Retina (tissue), 1 donor: ENCODE data around the gene GALNT17.

Experiments
- DNase-seq: peaks from one replicate; pipeline ENCODE4 v3.0.0-alpha.2; 2016

Gene GALNT17

DNA sequence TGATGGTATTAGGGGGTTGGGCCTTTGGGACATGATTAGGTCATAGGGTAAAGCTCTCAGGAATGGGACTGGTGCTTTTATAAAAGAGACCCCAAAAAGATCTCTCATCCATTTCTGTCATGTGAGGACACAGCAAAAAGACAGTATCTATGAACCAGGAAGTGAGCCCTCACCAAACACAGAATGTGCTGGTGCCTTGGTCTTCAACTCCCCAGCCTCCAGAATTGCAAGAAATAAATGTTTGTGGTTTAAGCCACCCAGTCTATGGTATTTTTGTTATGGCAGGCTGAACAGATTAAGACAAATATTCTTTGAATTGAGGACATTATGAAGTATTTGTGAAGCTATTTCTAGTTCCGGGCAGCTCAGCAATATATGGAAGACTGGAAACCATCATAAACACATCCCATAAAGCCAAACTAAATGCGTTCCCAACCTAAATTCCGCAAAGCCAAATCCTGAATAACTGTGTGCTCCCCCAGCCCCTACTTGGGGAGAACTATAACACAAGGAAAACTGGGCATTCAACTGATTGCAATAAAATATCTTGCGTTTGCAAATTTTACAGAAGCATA is 153.7 kb downstream of the GALNT17 start:
- DNase-seq: no peak

GRCh38 chr7:71286336-71286735 is 154.4 kb downstream of the GALNT17 start:
- no peak for DNase-seq

- DNase-seq: no peak
Measured at GRCh38 chr7:71286924-71287323, 155.0 kb downstream of the GALNT17 start.

DNA sequence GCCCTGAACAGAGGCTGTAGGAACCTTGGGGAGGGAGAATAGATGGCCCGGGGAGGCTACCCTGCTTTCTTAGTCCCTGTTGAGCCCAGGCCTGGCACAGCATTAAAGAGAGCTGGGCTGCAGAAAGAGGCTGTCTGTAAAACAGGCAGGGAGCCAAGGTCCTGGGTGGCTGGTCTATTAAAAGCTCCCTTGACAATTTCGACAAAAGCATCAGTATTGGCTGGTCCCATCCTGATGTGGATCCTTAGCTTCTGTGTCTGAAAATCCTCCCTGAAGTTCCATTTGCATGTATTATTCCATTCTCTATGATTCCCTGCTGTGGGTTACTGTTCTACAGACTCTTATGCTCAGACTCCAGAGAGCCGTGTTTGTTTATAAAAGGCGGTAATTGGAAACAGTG is 158.5 kb downstream of the GALNT17 start:
- DNase-seq: no peak

GRCh38 chr7:71298378-71298777 is 166.4 kb downstream of the GALNT17 start:
- DNase-seq: no peak

- peak; percentile 73 for DNase-seq
Measured at GRCh38 chr7:71300086-71300485, 168.1 kb downstream of the GALNT17 start.

- no peak for DNase-seq
Measured at GRCh38 chr7:71300603-71301002, 168.7 kb downstream of the GALNT17 start.

GRCh38 chr7:71301167-71301566 is 169.2 kb downstream of the GALNT17 start:
- DNase-seq: no peak

DNA sequence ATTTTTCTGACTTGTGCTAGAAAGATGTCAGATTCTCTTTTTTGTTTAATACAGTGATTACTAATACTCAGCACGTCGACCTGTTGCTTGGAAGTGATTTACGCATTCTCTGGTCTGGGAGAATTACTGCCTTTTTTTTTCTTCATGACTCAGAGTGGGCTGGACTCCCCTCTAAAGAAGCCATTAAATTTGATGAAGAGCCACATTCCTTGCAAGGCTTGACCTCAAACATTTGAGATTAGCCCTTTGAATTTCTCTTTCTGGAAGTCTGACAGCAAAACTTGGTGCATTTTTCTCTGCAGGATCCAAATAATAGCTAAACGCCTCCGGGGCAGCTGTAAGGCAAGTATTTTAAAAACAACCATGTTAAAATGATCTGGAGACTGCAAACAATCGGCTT is 171.6 kb downstream of the GALNT17 start:
- no peak for DNase-seq

DNA sequence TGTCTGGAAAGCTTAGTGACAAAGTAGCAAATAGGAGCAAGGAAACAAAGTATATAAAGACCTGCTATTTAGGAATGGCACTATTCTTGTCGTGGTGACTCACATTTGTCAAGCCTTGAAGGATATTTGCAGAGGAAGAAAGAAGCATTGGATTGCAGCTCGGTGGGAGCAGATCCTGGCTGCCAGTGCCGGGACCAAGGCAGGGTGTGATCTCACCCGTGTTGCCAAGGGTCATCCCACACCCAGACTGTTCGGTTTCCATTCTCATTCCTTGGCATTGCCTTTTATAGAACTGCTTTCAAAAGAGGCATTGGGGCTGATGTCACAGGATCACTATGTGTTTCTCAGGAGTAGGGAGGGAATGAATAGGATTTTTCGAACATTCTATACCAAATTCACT is 176.2 kb downstream of the GALNT17 start:
- DNase-seq: no peak

DNA sequence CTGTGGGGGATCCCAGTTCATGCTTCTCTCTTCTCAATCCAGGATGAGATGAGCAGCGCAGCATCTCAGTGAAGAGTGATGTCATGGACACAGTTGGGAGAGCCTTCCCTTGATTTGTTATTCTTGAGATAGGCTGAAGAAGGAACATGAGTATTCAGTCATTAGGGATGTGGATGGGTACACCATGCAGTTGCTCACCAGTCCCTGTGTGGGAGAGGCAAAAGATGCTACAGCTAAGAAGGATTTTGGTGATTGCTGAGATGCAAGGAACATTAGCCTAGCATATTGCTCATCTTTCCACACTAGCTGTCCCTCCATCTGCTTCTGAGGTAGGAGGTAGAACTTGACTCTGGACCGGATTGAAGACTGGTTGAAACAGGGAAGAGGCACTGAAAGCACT is 179.6 kb downstream of the GALNT17 start:
- DNase-seq: no peak

DNA sequence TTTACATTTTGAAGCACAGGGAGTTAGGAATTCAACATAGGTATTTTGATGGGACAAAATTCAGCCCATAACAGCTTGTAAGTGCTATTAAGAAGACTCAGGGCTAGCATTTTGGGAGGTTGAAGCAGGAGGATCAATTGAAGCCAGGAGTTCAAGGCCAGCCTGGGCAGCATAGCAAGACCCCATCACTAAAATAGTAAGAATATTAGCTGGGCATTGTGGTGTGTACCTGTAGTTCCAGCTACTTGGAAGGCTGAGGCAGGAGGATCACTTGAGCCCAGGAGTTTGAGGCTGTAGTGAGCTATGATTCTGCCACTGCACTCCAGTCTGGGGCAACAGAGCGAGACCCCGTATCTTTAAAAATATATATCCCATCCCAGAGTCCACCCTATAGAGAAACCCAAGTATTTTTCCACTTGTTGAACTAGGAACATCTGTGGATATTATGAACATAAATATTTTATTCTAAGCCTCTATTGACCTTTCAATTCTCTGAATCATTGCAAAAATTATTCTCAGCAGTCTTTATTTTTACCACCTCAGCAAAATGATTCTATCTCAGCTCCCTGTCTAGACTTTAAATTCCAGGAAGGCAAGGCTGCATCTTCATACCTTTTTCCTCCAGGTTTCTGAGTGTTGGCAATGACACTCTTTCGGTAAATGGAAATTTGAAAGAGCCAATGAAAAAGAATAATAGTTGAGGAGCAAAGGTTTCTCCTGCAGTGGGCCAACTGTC is 181.0 kb downstream of the GALNT17 start:
- DNase-seq: no peak

DNA sequence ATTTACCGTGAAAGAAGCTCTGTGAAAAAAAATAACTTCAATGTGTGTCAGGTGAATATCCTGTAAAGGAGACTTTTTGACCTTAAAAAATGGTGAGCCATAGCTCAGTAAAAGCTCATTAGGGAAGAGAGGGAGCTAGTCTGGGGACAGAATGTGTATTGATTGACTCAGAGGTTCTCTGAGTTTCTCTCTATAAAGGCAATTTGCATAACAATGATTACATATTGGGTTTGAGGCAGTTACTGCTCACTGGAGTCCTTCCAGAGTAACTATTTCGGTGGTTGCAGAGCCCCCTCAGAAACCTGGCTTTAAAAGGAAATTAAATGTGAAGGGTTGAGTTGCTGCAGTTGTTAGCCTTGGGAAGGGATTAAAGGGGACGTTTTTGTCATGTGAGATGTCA is 181.6 kb downstream of the GALNT17 start:
- DNase-seq: no peak

- no peak for DNase-seq
Measured at GRCh38 chr7:71320916-71321315, 189.0 kb downstream of the GALNT17 start.

GRCh38 chr7:71322201-71322600 is 190.3 kb downstream of the GALNT17 start:
- DNase-seq: no peak

- no peak for DNase-seq
Measured at GRCh38 chr7:71323726-71324125, 191.8 kb downstream of the GALNT17 start.

GRCh38 chr7:71325151-71325550 is 193.2 kb downstream of the GALNT17 start:
- DNase-seq: no peak

GRCh38 chr7:71326595-71326994 is 194.7 kb downstream of the GALNT17 start:
- no peak for DNase-seq

DNA sequence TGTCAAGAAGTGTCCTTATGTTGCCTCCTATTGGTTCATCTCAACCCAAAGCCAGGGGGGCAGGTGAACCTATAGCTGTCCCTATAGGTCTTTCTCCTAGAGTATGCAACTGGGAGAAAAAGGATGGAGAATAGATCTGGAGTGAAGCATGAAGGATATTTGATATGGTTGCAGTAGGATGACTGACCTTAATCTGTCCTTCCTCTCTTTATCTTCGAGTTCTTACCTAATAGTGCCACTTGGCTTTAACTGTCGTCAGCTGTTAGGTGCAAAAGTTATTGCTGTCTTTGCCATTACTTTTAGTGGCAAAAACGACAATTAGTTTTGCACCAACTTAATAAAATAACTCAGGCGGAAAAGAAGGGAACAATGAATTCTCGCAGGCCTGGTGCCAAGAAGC is 196.0 kb downstream of the GALNT17 start:
- DNase-seq: no peak

- DNase-seq: peak; percentile 32
Measured at GRCh38 chr7:71329030-71329660, 197.2 kb downstream of the GALNT17 start.

DNA sequence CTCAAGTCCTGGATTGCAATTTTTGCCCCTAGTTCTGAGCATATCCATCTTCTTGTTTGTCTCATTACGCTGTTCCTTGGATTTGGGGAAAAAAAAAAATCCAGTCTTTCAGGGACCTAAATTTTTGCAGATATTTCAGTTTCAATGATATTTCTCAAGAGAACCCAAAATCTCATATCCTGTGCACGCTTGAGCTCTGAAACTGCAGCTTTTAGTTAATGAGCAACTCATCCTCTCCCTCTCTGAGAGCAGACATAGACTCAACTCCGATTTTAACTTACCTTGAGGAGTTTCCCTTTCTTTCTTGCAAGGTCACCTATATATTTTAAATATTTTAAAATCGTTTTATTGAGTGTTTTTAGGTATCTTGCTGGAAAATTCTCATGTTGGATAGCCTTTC is 200.3 kb downstream of the GALNT17 start:
- no peak for DNase-seq

- no peak for DNase-seq
Measured at GRCh38 chr7:71334541-71334940, 202.6 kb downstream of the GALNT17 start.

GRCh38 chr7:71338866-71339265 is 206.9 kb downstream of the GALNT17 start:
- no peak for DNase-seq

DNA sequence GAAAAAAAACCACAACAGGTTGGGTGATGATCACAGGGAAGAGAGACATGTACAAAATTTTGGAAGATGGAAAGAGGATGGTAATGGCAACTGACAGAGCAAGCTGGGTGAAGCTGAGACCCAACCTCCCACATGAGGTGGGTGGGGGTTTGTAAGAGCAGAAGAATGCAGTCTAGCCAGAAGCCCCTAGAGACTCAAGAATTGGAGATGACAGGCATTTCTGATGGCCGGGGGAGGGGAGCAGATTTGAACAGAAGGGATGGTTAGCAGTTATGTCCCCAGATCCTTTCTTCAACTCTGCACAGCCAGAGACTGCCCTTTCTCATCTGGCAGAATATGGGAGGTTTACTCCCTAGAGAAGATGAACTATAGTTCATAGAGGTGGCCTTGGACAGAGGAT is 208.0 kb downstream of the GALNT17 start:
- no peak for DNase-seq

- no peak for DNase-seq
Measured at GRCh38 chr7:71342202-71342601, 210.3 kb downstream of the GALNT17 start.
